CD4-positive, alpha-beta T cell (primary cell): Measurements from ENCODE around the gene COQ4. TPM values are rescaled to one million over a fixed set of nuclear protein-coding genes. Genes with fewer than 3 reads are reported as not detected.
A peak's percentile ranks its signal among the peaks of the same experiment; 100 is the strongest.

Experiments
- ATAC-seq: fragments of 200-7000 bp; cut with Tn5 transposase; one replicate; pipeline ENCODE4 v1.10.0; 2022; ENCODE audit warnings: mild to moderate bottlenecking; ENCODE audit not compliant: poor library complexity
- CTCF ChIA-PET: fragments of 350-600 bp; sonication (Branson Sonifier 250); formaldehyde crosslinking; loops from one replicate; lab custom pipeline; 2021; ENCODE audit warnings: antibody characterized with exemption, inconsistent platforms; lab: Charles Lee
- POLR2A ChIA-PET: fragments of 350-600 bp; sonication (Branson Sonifier 250); formaldehyde crosslinking; loops from one replicate; lab custom pipeline; 2021; ENCODE audit warnings: antibody characterized with exemption, inconsistent platforms; lab: Charles Lee
- DNase-seq, 14 experiments: peaks; one replicate each; pipeline ENCODE4 v3.0.0-alpha.2; 2013 to 2020; ENCODE audit warnings: mixed read lengths in 2 of 14
- H3K27ac ChIP-seq, 2 donors: one replicate each; pipeline versions ENCODE4 v1.5.1 to v1.7.0; 2013; ENCODE audit warnings: low read length in 2 of 2, low read depth in 1 of 2, mild to moderate bottlenecking in 1 of 2
- H3K27me3 ChIP-seq, 2 experiments: 1 replicate in 1 of 2; 2 replicates in 1 of 2; pipeline versions ENCODE4 v1.6.1 to v1.7.0; 2013; ENCODE audit warnings: low read length in 2 of 2, control low read depth in 1 of 2, mild to moderate bottlenecking in 1 of 2, moderate library complexity in 1 of 2; ENCODE audit not compliant: insufficient read depth in 2 of 2, control insufficient read depth in 1 of 2
- H3K36me3 ChIP-seq: one replicate; pipeline ENCODE4 v1.6.1; 2013; ENCODE audit warnings: low read length, control low read depth; ENCODE audit not compliant: insufficient read depth
- H3K4me1 ChIP-seq: one replicate; pipeline ENCODE4 v1.6.1; 2013; ENCODE audit warnings: low read length, control low read depth; ENCODE audit not compliant: insufficient read depth
- H3K4me3 ChIP-seq: one replicate; pipeline ENCODE4 v1.5.1; 2013; ENCODE audit warnings: mild to moderate bottlenecking, low read length, moderate library complexity
- H3K9me3 ChIP-seq, 2 experiments: 1 replicate in 1 of 2; 2 replicates in 1 of 2; pipeline versions ENCODE4 v1.6.1 to v1.7.0; 2013; ENCODE audit warnings: low read length in 2 of 2, mild to moderate bottlenecking in 2 of 2, control low read depth in 1 of 2, moderate library complexity in 1 of 2; ENCODE audit not compliant: control insufficient read depth in 1 of 2, insufficient read depth in 1 of 2
- H3K27ac Mint-ChIP-seq: one replicate; pipeline ENCODE4 v1.8.0; 2020; ENCODE audit warnings: mixed read lengths
- H3K27me3 Mint-ChIP-seq: one replicate; pipeline ENCODE4 v1.8.0; 2021; ENCODE audit warnings: mixed read lengths
- H3K36me3 Mint-ChIP-seq: one replicate; pipeline ENCODE4 v1.8.0; 2021; ENCODE audit warnings: low read depth, mixed read lengths
- H3K4me1 Mint-ChIP-seq: one replicate; pipeline ENCODE4 v1.8.0; 2021; ENCODE audit warnings: low read depth, mixed read lengths
- H3K4me3 Mint-ChIP-seq: one replicate; pipeline ENCODE4 v1.8.0; 2020; ENCODE audit warnings: mild to moderate bottlenecking, mixed read lengths
- H3K9me3 Mint-ChIP-seq: one replicate; pipeline ENCODE4 v1.8.0; 2020; ENCODE audit warnings: mixed read lengths
- CTCF ChIP-seq: fragments of 200-600 bp; IDR thresholded peaks from one replicate; pipeline ENCODE4 v1.8.0; 2022; ENCODE audit warnings: antibody characterized with exemption, mild to moderate bottlenecking
- intact Hi-C, 2 experiments: fragments of 100-400 bp; cut with DNase I in 1 of 2; cut with micrococcal nuclease in 1 of 2; formaldehyde crosslinking; loops; one replicate each; pipeline versions ENCODE4 v1.15.1 to v1.9.0; 2023 to 2025; cut with DNase I, micrococcal nuclease
- total RNA-seq, 174 experiments: library from RNA in 2 of 174; stranded (reverse) in 2 of 174; gene quantifications; one replicate each; pipeline ENCODE4 v1.2.3 and lab custom pipeline; 2021 to 2026

The COQ4 gene
- total RNA-seq, 2 experiments from 2014 or later: 20.7 to 21.7 TPM

GRCh38 chr9:128280084-128280622, 42.5 kb upstream of the COQ4 start:
- TF ChIP-seq CTCF: no peak

GRCh38 chr9:128282500-128282899, 40.1 kb upstream of the COQ4 start:
- no peak for ATAC-seq
- no peak for DNase-seq
- Mint-ChIP-seq H3K36me3 (peaks cover 15% of the 10 kb centered on the region), H3K4me1 (peaks cover 5% of the 10 kb centered on the region), H3K27ac (no peak overlapping the region), H3K27me3 (no peaks in the 10 kb centered on the region), H3K9me3 (no peaks in the 10 kb centered on the region), H3K4me3 (no peak overlapping the region)
- Histone ChIP-seq H3K4me1 (peaks cover 4% of the 10 kb centered on the region), H3K9me3 (no peaks in the 10 kb centered on the region), H3K27me3 (no peaks in the 10 kb centered on the region), H3K4me3 (no peak overlapping the region), H3K27ac (no peak overlapping the region), H3K36me3 (peaks cover 15% of the 10 kb centered on the region)
- ChIA-PET CTCF (no interaction called here), POLR2A (no interaction called here)
- intact Hi-C loops: no loop called here
- TF ChIP-seq CTCF: no peak

More at GRCh38 chr9:128280084-128280622, 42.5 kb upstream of the COQ4 start:
- Mint-ChIP-seq H3K4me1 (peaks cover 22% of the 10 kb centered on the region), H3K9me3 (no peaks in the 10 kb centered on the region), H3K27me3 (no peaks in the 10 kb centered on the region), H3K27ac (peak overlapping the region; percentile 71), H3K36me3 (peaks cover 25% of the 10 kb centered on the region), H3K4me3 (no peak overlapping the region)
- H3K27ac ChIP-seq: no peak overlapping the region
- intact Hi-C loops: no loop called here
- no peak for DNase-seq
- CTCF ChIA-PET: no interaction called here
- POLR2A ChIA-PET: no interaction called here
- no peaks in the 10 kb centered on the region for H3K9me3 ChIP-seq
- no peak overlapping the region for H3K4me3 ChIP-seq
- H3K27me3 ChIP-seq: no peaks in the 10 kb centered on the region
- H3K36me3 ChIP-seq: peaks cover under 1% of the 10 kb centered on the region
- no peak for ATAC-seq
- peaks cover 18% of the 10 kb centered on the region for H3K4me1 ChIP-seq

- Histone ChIP-seq H3K27me3 (no peaks in the 10 kb centered on the region), H3K4me1 (no peaks in the 10 kb centered on the region), H3K27ac (no peak overlapping the region), H3K4me3 (no peak overlapping the region), H3K36me3 (peaks cover 18% of the 10 kb centered on the region), H3K9me3 (no peaks in the 10 kb centered on the region)
- intact Hi-C loops: no loop called here
- H3K4me3 Mint-ChIP-seq: no peak overlapping the region
- DNase-seq (no peak), ATAC-seq (no peak)
- no peak for TF ChIP-seq CTCF
- H3K4me1 Mint-ChIP-seq: no peaks in the 10 kb centered on the region
- POLR2A ChIA-PET: no interaction called here
- peaks cover 22% of the 10 kb centered on the region for H3K36me3 Mint-ChIP-seq
- no peaks in the 10 kb centered on the region for H3K9me3 Mint-ChIP-seq
- no peak overlapping the region for H3K27ac Mint-ChIP-seq
- CTCF ChIA-PET: no interaction called here
- no peaks in the 10 kb centered on the region for H3K27me3 Mint-ChIP-seq
These were observed 37.4 kb upstream of the COQ4 start for GRCh38 chr9:128285033-128285784.
